ENCODE data around the gene ZNF827. TPM values are rescaled to one million over a fixed set of nuclear protein-coding genes. Genes with fewer than 3 reads are reported as not detected.

Gene ZNF827
- total RNA-seq, 1 donor from 2014 or later, result 19.0 TPM

- intact Hi-C loops (cut with micrococcal nuclease), result no loop called here
Observed at GRCh38 chr4:145785391-145786008, 153.1 kb downstream of the ZNF827 start.

GRCh38 chr4:145784036-145784435 lies 154.6 kb downstream of the ZNF827 start:
- H3K9me3 ChIP-seq (replicated peaks), result peaks cover 8% of the 10 kb centered on the region
- DNase-seq, result no peak
- intact Hi-C loops (cut with micrococcal nuclease), result no loop called here

More at GRCh38 chr4:145785391-145786008, 153.1 kb downstream of the ZNF827 start:
- H3K27me3 ChIP-seq (ENCODE audit: low read depth), result no peaks in the 10 kb centered on the region
- peaks cover 29% of the 10 kb centered on the region for H3K4me1 ChIP-seq
- DNase-seq, result no peak
- peak overlapping the region; percentile 13 for H3K27ac ChIP-seq (replicated peaks)
- H3K36me3 ChIP-seq, result peaks cover 6% of the 10 kb centered on the region
- no peak for TF ChIP-seq CTCF (IDR thresholded peaks at IDR 0.05; ENCODE audit: borderline replicate concordance)
- H3K4me3 ChIP-seq, result no peak overlapping the region
- H3K9me3 ChIP-seq (replicated peaks), result peaks cover 8% of the 10 kb centered on the region

GRCh38 chr4:145782756-145783155 lies 155.9 kb downstream of the ZNF827 start:
- intact Hi-C loops (cut with micrococcal nuclease), result no loop called here
- Histone ChIP-seq H3K4me3 (no peak overlapping the region), H3K9me3 (replicated peaks) (peaks cover 8% of the 10 kb centered on the region), H3K4me1 (peaks cover 35% of the 10 kb centered on the region), H3K27me3 (ENCODE audit: low read depth) (no peaks in the 10 kb centered on the region), H3K36me3 (peaks cover 19% of the 10 kb centered on the region), H3K27ac (replicated peaks) (peak overlapping the region; percentile 31)
- TF ChIP-seq CTCF (IDR thresholded peaks at IDR 0.05; ENCODE audit: borderline replicate concordance), result no peak
- no peak for DNase-seq

More at GRCh38 chr4:145784036-145784435, 154.6 kb downstream of the ZNF827 start:
- Histone ChIP-seq H3K27me3 (ENCODE audit: low read depth) (no peaks in the 10 kb centered on the region), H3K4me1 (peaks cover 32% of the 10 kb centered on the region), H3K36me3 (peaks cover 8% of the 10 kb centered on the region), H3K27ac (replicated peaks) (no peak overlapping the region), H3K4me3 (no peak overlapping the region)
- no peak for TF ChIP-seq CTCF (IDR thresholded peaks at IDR 0.05; ENCODE audit: borderline replicate concordance)

- Histone ChIP-seq H3K27ac (replicated peaks) (no peak overlapping the region), H3K4me1 (peaks cover 35% of the 10 kb centered on the region), H3K4me3 (no peak overlapping the region), H3K27me3 (ENCODE audit: low read depth) (no peaks in the 10 kb centered on the region), H3K9me3 (replicated peaks) (peaks cover 8% of the 10 kb centered on the region), H3K36me3 (peaks cover 19% of the 10 kb centered on the region)
- TF ChIP-seq CTCF (IDR thresholded peaks at IDR 0.05; ENCODE audit: borderline replicate concordance), result no peak
- intact Hi-C loops (cut with micrococcal nuclease), result no loop called here
- DNase-seq, result no peak
Observed at GRCh38 chr4:145781351-145781750, 157.3 kb downstream of the ZNF827 start.

- TF ChIP-seq CTCF (IDR thresholded peaks at IDR 0.05; ENCODE audit: borderline replicate concordance), result no peak
- Histone ChIP-seq H3K27ac (replicated peaks) (no peak overlapping the region), H3K9me3 (replicated peaks) (peaks cover 8% of the 10 kb centered on the region), H3K4me3 (no peak overlapping the region), H3K36me3 (peaks cover 19% of the 10 kb centered on the region), H3K27me3 (ENCODE audit: low read depth) (no peaks in the 10 kb centered on the region), H3K4me1 (peaks cover 26% of the 10 kb centered on the region)
- intact Hi-C loops (cut with micrococcal nuclease), result no loop called here
- DNase-seq, result no peak
Observed at GRCh38 chr4:145779319-145779801, 159.3 kb downstream of the ZNF827 start.
